ENCODE measurements around the gene EFHD2. TPM values are rescaled to one million over a fixed set of nuclear protein-coding genes. Genes with fewer than 3 reads are reported as not detected.

EFHD2 gene
- total RNA-seq, 3 donors from 2014 or later = 79.5 to 81.7 (median 80.0) TPM

DNA sequence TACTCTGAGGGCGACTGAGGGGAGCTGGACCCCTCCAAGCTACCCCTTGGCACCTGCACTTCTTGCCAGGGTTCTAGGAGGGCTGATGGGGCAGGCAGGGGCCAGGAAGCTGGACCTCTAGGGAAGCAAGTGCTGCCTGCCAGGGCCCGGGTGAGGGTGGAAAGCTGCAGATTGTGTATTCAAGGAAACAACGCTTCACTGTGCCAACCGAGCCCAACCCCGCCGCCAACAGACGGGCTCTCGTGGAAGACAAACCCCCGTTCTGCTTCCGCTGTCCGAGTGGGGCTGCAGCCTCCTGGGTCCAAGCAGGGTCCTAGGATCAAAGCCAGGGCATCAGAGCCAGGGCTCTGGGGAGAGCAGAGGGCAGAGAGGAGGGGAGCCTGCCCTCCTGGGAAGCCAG, 3.2 kb downstream of the EFHD2 start:
- DNase-seq (no peak), ATAC-seq (no peak)
- H3K27me3 Mint-ChIP-seq (ENCODE audit: low read depth) = no peaks in the 10 kb centered on the region
- peaks cover 15% of the 10 kb centered on the region for H3K36me3 Mint-ChIP-seq (ENCODE audit: insufficient read depth)
- H3K4me3 Mint-ChIP-seq = peak overlapping the region; percentile 94
- H3K4me1 Mint-ChIP-seq (ENCODE audit: low read depth) = peaks cover 68% of the 10 kb centered on the region
- no peaks in the 10 kb centered on the region for H3K9me3 Mint-ChIP-seq

DNA sequence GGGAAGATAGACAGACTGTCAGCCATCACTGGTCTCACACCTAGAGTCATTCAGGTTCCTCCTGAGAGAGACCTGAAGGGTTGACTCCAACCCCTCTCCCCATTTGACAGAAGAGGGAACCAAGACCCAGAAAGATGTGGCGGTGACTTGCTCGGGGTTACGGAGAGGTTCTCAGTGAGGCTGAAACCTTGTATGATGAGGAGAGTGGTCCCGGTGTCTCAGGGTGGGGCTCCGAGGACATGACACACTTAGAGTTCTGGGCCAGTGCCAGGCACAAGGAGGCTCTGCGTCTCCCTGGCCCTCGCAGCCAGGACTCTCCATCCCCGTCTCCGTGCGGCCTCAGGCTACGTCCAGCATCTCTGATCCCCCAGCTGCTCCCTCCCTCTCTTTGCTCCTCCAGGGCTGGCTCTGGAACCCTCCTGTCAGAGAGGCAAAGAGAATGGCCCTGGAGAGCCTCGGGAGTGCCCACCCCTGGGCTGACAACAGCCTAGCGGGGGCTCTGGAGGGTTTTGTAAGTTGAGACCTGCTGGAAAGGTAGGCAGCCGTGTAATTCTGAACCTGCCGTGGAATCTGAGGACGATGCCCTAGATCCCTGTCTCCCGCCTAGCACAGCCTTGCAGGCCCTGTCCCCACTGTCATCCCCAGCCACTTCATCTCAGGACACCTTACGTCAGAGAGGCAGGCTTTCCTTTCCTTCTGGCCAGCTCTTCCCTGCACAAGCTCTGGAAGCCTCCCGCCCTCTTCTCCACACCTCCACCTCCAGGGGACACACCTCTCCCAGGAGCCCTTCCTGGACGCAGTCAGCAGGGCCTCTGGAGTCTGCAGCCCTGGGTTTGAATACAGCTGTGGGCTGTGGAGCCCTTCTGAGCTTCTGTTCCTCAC, 4.1 kb downstream of the EFHD2 start:
- ATAC-seq = no peak

DNA sequence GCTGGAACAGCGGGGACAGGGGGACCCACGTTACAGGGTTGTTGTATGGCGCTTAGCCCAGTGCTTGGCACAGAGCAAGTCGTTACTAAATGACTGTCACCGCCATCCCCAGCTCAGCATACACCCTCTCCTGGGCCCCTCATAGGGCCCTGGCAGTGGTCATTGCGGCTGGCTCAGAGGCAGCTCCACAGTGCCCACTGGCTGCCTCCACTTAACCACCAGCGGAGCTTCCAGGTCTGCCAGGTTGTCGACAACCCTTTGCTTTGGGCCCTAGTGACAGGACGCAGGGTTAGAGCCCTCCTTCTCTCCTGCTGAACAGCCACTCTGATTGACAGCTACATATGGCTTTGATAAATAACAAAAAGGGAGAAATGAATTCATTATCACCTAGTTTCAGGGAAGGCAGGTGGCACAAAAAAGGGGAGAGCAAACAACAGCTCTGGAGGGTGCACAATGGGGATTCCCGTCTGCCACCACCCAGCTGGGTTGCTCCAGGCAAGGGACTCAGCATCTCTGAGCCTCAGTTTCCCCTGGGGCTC, 4.8 kb downstream of the EFHD2 start:
- Mint-ChIP-seq H3K27me3 (ENCODE audit: low read depth) (no peaks in the 10 kb centered on the region), H3K4me3 (peak overlapping the region; percentile 26), H3K36me3 (ENCODE audit: insufficient read depth) (peaks cover 15% of the 10 kb centered on the region), H3K4me1 (ENCODE audit: low read depth) (peaks cover 66% of the 10 kb centered on the region), H3K9me3 (no peaks in the 10 kb centered on the region)
- DNase-seq (no peak), ATAC-seq (no peak)

More for the DNA sequence above, 4.1 kb downstream of the EFHD2 start:
- Mint-ChIP-seq H3K36me3 (ENCODE audit: insufficient read depth) (peaks cover 15% of the 10 kb centered on the region), H3K27me3 (ENCODE audit: low read depth) (no peaks in the 10 kb centered on the region), H3K4me3 (no peak overlapping the region), H3K4me1 (ENCODE audit: low read depth) (peaks cover 68% of the 10 kb centered on the region), H3K9me3 (no peaks in the 10 kb centered on the region)
- DNase-seq = no peak

- peaks cover 68% of the 10 kb centered on the region for H3K4me1 Mint-ChIP-seq (ENCODE audit: low read depth)
- peak overlapping the region; percentile 72 for H3K4me3 Mint-ChIP-seq
- DNase-seq (peak; percentile 59), ATAC-seq (peak; percentile 75)
- no peaks in the 10 kb centered on the region for H3K9me3 Mint-ChIP-seq
- H3K27me3 Mint-ChIP-seq (ENCODE audit: low read depth) = no peaks in the 10 kb centered on the region
- H3K36me3 Mint-ChIP-seq (ENCODE audit: insufficient read depth) = peaks cover 14% of the 10 kb centered on the region
Measured at GRCh38 chr1:15417059-15417934, 7.6 kb downstream of the EFHD2 start.

DNA sequence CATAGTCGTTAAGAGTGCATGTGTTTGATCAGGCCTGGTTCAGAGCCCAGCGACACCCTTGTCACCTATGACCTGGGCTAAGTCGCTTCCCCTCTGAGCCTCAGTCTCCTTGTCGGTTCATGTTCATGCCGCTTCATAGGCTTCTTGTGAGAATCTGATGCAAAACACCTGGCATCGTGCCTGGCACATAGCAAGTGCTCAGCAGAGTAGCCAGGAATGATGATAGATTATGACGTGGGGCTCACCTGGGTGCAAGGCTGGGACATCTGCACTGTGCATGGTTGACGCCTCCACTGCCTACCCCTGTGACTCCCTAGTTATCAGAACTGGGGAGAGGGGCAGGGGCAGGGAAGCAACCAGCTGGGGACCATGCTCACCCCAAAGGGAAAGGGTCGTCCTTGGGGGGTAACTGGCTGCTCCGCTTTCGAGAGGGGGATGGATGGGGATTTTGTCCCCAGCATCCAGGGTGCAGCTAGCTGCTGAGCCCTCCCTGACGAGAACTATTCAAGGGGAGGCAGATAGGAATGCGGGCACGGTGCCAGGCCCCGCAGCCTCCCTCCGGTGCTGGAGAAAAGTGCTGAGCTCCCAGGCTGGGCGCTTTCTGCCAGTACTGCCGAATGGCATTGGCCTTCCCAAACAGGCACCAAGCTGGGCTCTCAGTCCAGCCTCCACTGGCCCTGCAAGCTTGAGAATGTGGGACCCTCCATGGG, 9.3 kb downstream of the EFHD2 start:
- Mint-ChIP-seq H3K36me3 (ENCODE audit: insufficient read depth) (peaks cover 12% of the 10 kb centered on the region), H3K4me3 (no peak overlapping the region), H3K4me1 (ENCODE audit: low read depth) (peaks cover 54% of the 10 kb centered on the region), H3K9me3 (no peaks in the 10 kb centered on the region), H3K27me3 (ENCODE audit: low read depth) (no peaks in the 10 kb centered on the region)
- ATAC-seq (no peak), DNase-seq (no peak)

DNA sequence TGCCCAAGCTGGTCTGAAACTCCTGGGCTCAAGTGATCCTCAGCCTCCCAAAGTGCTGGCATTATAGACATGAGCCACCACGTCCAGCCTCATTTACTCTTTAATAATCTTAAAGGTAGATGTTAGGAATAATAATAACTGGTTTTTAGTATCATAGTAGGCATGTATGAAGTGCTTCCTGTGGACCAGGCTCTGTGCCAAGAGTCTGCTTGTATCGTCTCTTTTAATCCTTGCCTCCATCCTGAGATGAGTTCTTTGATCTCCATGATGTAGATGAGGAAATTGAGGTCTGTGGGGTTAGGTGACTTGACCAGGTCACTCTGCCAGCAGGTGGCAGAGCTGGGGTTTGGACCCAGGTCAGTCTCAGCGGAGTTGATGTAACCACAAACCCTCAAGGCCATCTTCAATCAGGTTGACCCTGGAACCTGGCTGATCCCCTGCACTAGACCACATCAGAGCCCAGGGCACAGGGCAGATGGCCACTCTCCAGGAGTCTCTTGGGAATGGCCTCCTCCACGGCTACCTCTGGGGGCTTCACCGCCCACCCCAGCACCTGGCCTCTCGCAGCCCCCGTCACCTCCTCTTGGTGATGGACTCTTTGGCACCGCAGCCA, 11.3 kb downstream of the EFHD2 start:
- no peak for ATAC-seq
- no peak overlapping the region for H3K4me3 Mint-ChIP-seq

GRCh38 chr1:15422871-15423270, 13.2 kb downstream of the EFHD2 start:
- Mint-ChIP-seq H3K27me3 (ENCODE audit: low read depth) (no peaks in the 10 kb centered on the region), H3K4me3 (no peak overlapping the region), H3K4me1 (ENCODE audit: low read depth) (peaks cover 18% of the 10 kb centered on the region), H3K36me3 (ENCODE audit: insufficient read depth) (peaks cover 8% of the 10 kb centered on the region), H3K9me3 (no peaks in the 10 kb centered on the region)
- no peak for DNase-seq
- no peak for ATAC-seq

More for the DNA sequence above, 11.3 kb downstream of the EFHD2 start:
- peaks cover 35% of the 10 kb centered on the region for H3K4me1 Mint-ChIP-seq (ENCODE audit: low read depth)
- peaks cover 4% of the 10 kb centered on the region for H3K36me3 Mint-ChIP-seq (ENCODE audit: insufficient read depth)
- H3K9me3 Mint-ChIP-seq = no peaks in the 10 kb centered on the region
- no peak for DNase-seq
- no peaks in the 10 kb centered on the region for H3K27me3 Mint-ChIP-seq (ENCODE audit: low read depth)

DNA sequence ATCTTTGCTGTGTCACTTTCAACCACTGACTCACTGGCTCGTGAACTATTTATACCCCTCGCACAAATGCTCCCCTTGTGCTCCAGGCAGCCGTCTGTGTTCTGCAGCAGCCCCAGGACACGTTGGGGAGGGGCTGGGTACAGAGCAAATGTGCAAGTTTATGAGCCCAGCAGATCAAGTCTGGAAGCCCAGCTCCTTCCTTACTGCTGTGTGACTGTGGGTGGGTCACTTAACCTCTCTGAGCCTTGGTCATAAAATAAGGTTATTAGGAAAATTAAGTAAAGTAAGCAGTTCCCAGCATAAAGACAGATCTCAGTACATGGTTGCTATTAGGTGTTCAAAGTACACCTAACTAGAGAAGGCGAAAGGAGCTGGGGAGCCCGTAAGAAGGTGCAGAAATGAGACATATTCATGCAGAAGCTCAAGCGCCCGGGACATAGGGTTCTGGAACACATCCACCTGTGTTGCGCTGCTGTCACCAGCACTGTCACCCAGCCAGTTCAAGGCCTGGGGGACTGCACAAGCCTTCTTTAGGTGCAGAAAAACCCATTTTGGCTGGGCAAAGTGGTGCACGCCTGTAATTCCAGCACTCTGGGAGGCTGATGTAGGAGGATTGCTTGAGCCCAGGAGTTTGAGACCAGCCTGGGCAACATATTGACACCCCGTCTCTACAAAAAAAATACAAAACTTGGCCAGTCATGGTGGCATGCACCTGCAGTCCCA, 13.8 kb downstream of the EFHD2 start:
- Mint-ChIP-seq H3K4me1 (ENCODE audit: low read depth) (peaks cover 17% of the 10 kb centered on the region), H3K27me3 (ENCODE audit: low read depth) (no peaks in the 10 kb centered on the region), H3K36me3 (ENCODE audit: insufficient read depth) (peaks cover 8% of the 10 kb centered on the region), H3K9me3 (no peaks in the 10 kb centered on the region), H3K4me3 (no peak overlapping the region)
- ATAC-seq = no peak
- no peak for DNase-seq

DNA sequence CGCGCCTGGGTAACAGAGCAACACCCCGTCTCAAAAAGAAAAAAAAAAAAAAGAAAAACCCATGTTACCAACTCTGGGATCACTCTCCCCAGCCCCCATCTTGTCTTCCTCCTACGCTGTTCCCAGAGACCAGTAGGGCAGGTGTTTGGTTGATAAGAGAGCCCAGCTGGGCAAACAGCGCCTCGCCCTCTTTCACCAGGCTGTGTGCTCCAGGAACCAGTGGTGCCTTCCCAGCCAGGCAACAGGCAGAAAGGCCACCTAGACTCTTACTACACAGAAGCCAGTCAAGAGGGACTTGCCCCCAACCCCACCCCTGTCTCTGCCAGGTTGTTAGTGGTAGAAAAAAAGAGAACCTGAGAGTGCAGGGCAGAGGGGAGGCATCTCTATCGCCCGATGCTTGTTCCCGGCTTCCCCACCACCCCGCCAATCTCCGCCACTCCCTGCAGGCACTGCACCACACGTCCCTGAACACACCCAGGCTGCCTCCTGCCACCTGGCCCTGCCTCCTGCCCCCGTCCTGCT, 14.5 kb downstream of the EFHD2 start:
- Mint-ChIP-seq H3K27me3 (ENCODE audit: low read depth) (no peaks in the 10 kb centered on the region), H3K4me3 (no peak overlapping the region), H3K36me3 (ENCODE audit: insufficient read depth) (peaks cover 8% of the 10 kb centered on the region), H3K9me3 (no peaks in the 10 kb centered on the region), H3K4me1 (ENCODE audit: low read depth) (peaks cover 14% of the 10 kb centered on the region)
- no peak for DNase-seq
- ATAC-seq = no peak

DNA sequence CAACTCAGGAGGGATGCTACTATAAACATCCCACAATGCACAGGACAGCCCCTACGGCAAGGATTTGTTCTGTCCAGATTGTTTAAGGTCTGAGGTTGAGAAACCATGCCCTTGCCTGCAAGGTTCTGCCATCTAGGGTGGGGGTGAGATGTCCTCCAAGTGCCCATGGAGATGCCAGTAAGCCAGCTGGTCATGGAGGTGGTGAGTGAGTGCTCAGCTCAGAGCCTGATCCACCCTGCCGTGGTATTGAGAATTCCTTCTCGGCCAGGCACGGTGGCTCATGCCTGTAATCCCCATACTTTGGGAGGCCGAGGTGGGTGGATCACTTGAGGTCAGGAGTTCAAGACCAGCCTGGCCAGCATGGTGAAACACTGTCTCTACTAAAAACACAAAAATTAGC, 15.3 kb downstream of the EFHD2 start:
- Mint-ChIP-seq H3K9me3 (no peaks in the 10 kb centered on the region), H3K4me3 (no peak overlapping the region), H3K36me3 (ENCODE audit: insufficient read depth) (peaks cover 8% of the 10 kb centered on the region), H3K27me3 (ENCODE audit: low read depth) (no peaks in the 10 kb centered on the region), H3K4me1 (ENCODE audit: low read depth) (peaks cover 11% of the 10 kb centered on the region)
- DNase-seq (no peak), ATAC-seq (no peak)

DNA sequence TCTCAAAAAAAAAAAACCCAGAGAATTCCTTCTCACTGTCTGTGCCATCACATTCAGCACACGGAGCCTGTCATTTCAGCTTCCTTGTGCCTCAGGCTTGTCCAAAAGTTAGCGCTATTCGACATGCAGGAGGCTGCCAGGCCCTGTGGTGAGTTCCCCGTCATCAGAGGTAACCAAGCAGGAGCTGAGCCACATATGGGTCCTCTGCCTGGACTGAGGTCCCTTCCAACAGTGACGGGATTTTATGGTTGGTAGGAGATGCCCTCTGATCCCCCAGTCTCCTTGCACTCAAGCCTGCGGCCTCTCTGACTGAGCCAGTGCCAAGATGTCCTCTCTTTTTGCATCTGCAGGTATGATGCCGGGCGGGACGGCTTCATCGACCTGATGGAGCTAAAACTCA, 15.8 kb downstream of the EFHD2 start:
- no peak for ATAC-seq
- H3K4me1 Mint-ChIP-seq (ENCODE audit: low read depth) = peaks cover 8% of the 10 kb centered on the region
- no peaks in the 10 kb centered on the region for H3K9me3 Mint-ChIP-seq
- no peaks in the 10 kb centered on the region for H3K27me3 Mint-ChIP-seq (ENCODE audit: low read depth)
- H3K4me3 Mint-ChIP-seq = no peak overlapping the region
- DNase-seq = no peak
- peaks cover 7% of the 10 kb centered on the region for H3K36me3 Mint-ChIP-seq (ENCODE audit: insufficient read depth)

DNA sequence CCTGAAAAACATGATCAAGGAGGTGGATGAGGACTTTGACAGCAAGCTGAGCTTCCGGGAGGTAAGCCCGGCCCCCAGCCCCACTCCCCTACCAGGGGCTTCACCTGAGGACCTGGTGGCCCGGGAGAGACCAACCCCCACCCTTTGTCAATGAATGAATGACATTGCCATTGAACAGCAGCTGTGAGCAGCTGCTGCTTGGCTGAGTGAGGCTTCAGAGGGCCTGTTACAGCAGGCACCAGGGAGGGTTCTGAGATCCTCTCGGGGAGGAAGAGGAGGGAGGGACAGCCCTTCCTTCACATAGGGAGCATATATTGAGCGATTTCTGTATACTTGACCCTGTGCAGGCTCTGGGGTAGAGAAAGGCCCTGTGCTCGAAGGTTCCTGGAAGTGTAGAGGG, 16.3 kb downstream of the EFHD2 start:
- DNase-seq = no peak
- ATAC-seq = no peak
- Mint-ChIP-seq H3K4me1 (ENCODE audit: low read depth) (peaks cover 5% of the 10 kb centered on the region), H3K4me3 (no peak overlapping the region), H3K27me3 (ENCODE audit: low read depth) (no peaks in the 10 kb centered on the region), H3K36me3 (ENCODE audit: insufficient read depth) (peaks cover 7% of the 10 kb centered on the region), H3K9me3 (no peaks in the 10 kb centered on the region)

Measured in activated T-cell treated with anti-CD3 and anti-CD28 coated beads, Interleukin-2, amount 50 U/mL, for 4 hours (primary cell).